ENCODE data around the gene CAMK2D. TPM values are rescaled to one million over a fixed set of nuclear protein-coding genes. Genes with fewer than 3 reads are reported as not detected.

Gene CAMK2D
- total RNA-seq, 1 experiment from 2014 or later = 9.0 TPM

- Histone ChIP-seq H4K91ac (ENCODE audit: insufficient read length, low read depth, low read length) (no peak overlapping the region), H3K4me1 (ENCODE audit: insufficient read depth, low read length) (no peaks in the 10 kb centered on the region; the same call in 1 of the 2 replicates), H2BK120ac (ENCODE audit: low read depth, low read length, poor library complexity, severe bottlenecking) (no peak overlapping the region), H3K4me2 (ENCODE audit: insufficient read depth, insufficient read length, low read length) (no peak overlapping the region), H3K4ac (ENCODE audit: low read depth, low read length) (no peak overlapping the region), H3K18ac (ENCODE audit: insufficient read length, low read depth, low read length) (no peak overlapping the region), H4K5ac (ENCODE audit: insufficient read length, low read depth, low read length) (no peak overlapping the region), H2BK5ac (ENCODE audit: insufficient read length, low read length) (no peak overlapping the region), H2AFZ (ENCODE audit: low read length) (no peak overlapping the region), H3K27me3 (ENCODE audit: insufficient read depth, low read length) (no peaks in the 10 kb centered on the region), H4K20me1 (ENCODE audit: control insufficient read depth, insufficient read depth, insufficient read length) (no peaks in the 10 kb centered on the region), H3K27ac (ENCODE audit: insufficient read length, low read depth, low read length) (no peak overlapping the region), H3K79me2 (ENCODE audit: insufficient read depth, low read length) (no peaks in the 10 kb centered on the region), H3T11ph (ENCODE audit: low read length) (no peak overlapping the region), H3K9me3 (ENCODE audit: control insufficient read depth, low read depth, low read length) (no peaks in the 10 kb centered on the region), H3K23me2 (ENCODE audit: insufficient read length, low read depth, low read length, poor library complexity, severe bottlenecking) (no peaks in the 10 kb centered on the region), H4K8ac (replicated peaks; ENCODE audit: insufficient read length, low read depth, low read length) (no peak overlapping the region), H3K23ac (ENCODE audit: insufficient read length, low read depth, low read length) (no peak overlapping the region), H2BK20ac (ENCODE audit: low read depth, low read length, poor library complexity, severe bottlenecking) (no peak overlapping the region), H2AK5ac (ENCODE audit: insufficient read length, low read length) (no peak overlapping the region), H2BK15ac (ENCODE audit: low read depth, low read length) (no peak overlapping the region), H2BK12ac (ENCODE audit: insufficient read length, low read depth, low read length) (no peak overlapping the region), H3K56ac (ENCODE audit: insufficient read length, low read depth, low read length) (no peak overlapping the region), H3K79me1 (ENCODE audit: insufficient read depth, low read depth, low read length, poor library complexity, severe bottlenecking) (no peaks in the 10 kb centered on the region), H3K9ac (ENCODE audit: extremely low read depth, insufficient read length, low read length) (no peak overlapping the region), H3K14ac (ENCODE audit: insufficient read depth, low read length) (no peak overlapping the region)
- no peak overlapping the region for H3K27ac Mint-ChIP-seq
- no peaks in the 10 kb centered on the region for H3K27me3 Mint-ChIP-seq (ENCODE audit: low read depth)
- H3K4me1 Mint-ChIP-seq = peaks cover 10 to 25% of the 10 kb centered on the region in 2 experiments
- no peaks in the 10 kb centered on the region for H3K9me3 Mint-ChIP-seq
- no CpG with 5 or more reads among the region's 1 CpG for WGBS (ENCODE audit: extremely low coverage, insufficient read length, low lambda C conversion rate)
- DNase-seq = no peak
- no peaks in the 10 kb centered on the region for H3K36me3 Mint-ChIP-seq (ENCODE audit: insufficient read depth in 1 of 3, low read depth in 3 of 3)
- no peak for TF ChIP-seq CTCF (conservative IDR thresholded peaks at IDR 0.05)
- no peak overlapping the region for H3K4me3 Mint-ChIP-seq
These were observed 124.2 kb downstream of the CAMK2D start for GRCh38 chr4:113637363-113637762.
